GM21737 (cell line): Measurements from ENCODE around the gene KHDC1L.
"Not testable (repeated sequence)": the region's sequence is repeated elsewhere in the genome, so short reads cannot be mapped to it uniquely, and the experiment has no call there.

ENCODE experiments used
- ATAC-seq: cut with Tn5 transposase; IDR thresholded peaks from one replicate; pipeline ENCODE4 v1.9.1; 2021; ENCODE audit warnings: mild to moderate bottlenecking, moderate library complexity; ENCODE audit not compliant: unreplicated experiment

The KHDC1L gene

DNA sequence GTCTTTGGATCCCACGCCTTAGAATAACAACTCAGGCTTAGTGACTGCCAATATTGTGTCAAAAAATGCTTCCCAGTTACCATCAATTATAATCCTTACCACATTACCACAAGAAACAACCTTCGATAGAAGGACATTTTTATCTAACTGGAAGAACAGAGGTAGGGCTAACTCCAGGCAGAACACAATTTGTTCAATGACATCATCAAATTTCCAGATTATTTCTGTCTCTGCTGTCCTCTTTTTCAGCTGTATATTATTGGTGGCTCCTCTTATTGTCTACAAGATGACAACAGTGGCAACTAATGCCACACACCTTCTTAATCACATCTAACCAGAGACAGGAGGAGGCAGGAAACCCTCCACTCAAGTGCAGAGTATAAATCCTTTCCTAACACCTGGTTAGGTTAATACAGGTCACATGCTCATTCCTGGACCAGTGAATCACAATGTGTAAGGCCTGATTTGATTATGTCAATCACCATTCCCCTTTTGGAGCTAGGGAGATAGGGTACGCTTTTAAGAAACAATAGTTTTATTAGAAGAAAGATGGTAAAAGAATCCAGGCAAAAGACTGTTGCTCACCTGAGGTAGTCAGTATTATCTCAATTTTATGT lies 18.0 kb downstream of the KHDC1L start:
- no peak for ATAC-seq

DNA sequence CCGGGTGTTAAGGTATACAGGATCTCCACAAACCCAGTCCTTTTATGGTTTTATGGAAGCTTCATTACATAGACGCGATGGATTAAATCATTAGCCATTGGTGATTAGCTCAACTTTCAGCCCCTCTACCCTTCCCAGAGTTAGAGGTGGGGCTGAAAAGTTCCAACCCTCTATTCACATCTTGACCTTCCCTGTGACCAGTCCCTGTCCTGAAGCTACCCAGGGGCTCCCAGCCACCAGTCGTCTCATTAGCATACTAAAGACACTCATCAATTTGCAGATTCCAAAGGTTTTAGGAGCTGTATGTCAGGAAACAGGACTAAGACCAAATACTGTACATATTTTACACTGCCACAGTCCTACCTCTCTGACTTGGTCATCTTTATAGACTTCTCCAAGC lies 21.0 kb downstream of the KHDC1L start:
- no peak for ATAC-seq

DNA sequence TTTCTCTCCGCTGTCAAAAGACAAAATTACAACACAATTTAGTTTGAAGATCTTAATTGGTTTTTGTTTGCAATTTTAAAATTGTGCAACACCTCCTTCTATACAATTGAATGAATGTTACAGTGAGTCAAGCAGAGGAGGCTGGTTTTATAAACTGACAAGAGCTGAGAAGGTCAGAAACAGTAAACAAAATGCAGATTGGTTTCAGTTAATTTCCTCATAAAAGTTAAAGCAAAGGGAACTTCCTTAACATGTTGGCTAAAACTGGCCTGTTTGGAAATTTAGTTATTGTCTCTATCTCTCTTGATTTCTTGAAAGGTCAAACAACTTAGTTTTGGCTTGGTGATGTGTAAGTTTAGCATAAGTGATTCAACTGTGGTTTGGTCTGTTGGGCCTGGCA lies 22.2 kb downstream of the KHDC1L start:
- ATAC-seq, result no peak

DNA sequence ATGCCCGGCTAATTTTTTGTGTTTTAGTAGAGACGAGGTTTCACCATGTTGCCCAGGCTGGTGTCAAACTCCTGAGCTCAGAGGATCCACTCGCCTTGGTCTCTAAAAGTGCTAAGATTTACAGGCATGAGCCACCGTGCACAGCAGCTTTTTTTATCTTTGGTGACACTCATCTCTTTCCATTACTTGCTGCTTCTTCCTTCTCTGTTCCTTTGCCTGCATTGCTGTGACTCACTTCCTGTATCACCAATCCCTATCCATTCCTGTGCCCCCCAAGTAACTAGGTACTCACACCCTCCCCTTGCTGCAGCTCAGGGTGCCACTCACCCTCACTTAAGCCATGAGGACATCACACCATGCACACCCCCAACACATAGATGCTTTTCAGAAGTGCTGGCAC lies 24.6 kb downstream of the KHDC1L start:
- ATAC-seq, result no peak

DNA sequence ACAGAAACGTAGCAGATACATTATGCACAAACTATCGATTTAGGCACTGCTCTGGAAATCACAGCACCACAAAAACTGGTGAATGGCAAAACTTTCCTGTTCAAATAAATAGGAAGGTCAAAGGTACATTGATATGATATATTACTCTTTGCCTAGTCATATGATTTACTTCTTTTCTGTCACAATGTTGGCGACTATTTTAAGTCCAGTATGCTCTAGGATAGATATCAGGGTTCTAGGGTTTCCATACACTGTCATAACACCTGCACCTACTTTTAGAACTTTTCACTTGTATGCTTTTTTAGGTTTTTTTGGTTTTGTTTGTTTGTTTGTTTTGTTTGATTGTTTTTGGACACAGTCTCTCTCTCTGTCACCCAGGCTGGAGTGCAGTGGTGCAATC lies 25.0 kb downstream of the KHDC1L start:
- no peak for ATAC-seq

DNA sequence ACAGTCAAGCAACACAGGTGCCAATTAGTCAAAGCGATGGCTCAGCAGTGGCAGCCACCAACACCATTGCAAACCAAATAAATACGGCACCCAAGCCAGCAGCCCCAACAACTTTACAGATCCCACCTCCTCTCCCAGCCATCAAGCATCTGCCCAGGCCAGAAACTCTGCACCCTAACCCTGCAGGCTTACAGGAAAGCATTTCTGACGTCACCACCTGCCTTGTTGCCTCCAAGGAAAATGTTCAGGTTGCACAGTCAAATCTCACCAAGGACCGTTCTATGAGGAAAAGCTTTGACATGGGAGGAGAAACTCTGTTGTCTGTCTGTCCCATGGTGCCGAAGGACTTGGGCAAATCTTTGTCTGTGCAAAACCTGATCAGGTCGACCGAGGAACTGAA lies 30.6 kb downstream of the KHDC1L start:
- no peak for ATAC-seq

DNA sequence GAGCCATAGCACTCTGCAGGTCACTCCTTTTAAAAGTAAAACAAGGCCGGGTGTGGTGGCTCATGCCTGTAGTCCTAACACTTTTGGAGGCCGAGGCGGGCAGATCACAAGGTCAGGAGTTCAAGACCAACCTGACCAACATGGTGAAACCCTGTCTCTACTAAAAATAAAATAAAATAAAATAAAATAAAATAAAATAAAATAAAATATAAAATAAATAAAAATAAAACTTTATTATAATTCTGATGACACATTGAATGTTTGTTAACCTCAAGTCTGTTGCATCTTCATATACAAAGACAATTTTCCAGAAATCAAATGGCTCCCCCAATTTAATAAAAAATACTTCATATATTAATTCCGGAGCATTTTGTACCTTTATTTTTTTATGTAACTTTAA lies 32.0 kb downstream of the KHDC1L start:
- ATAC-seq, result not testable (repeated sequence)

DNA sequence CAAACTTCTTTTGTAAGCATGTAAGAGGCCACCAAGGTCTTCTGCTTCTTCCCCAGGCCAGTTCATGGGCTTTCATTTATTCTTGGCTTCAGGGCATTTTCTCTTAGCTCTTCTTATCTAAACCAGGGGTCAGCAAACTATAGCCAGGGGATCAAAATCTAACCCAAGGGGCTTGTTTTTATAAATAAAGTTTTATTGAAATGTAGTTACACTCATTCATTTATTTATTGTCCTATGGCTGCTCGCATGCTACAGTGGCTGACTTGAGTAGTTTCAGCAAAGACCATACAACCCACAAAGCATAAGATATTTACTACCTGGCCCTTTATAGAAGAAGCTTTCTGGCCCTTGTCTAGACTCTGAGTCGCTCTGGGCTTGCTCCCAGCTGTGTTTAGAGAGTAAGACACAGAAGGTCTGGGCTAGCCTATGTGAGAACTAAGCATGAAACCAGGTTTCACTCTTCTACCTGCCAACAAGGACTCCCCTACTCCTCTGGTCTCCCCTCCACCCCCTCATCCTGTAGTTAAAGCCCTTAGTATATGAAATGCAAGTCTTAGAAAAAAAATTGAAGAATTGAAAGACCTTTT lies 43.2 kb downstream of the KHDC1L start:
- no peak for ATAC-seq

DNA sequence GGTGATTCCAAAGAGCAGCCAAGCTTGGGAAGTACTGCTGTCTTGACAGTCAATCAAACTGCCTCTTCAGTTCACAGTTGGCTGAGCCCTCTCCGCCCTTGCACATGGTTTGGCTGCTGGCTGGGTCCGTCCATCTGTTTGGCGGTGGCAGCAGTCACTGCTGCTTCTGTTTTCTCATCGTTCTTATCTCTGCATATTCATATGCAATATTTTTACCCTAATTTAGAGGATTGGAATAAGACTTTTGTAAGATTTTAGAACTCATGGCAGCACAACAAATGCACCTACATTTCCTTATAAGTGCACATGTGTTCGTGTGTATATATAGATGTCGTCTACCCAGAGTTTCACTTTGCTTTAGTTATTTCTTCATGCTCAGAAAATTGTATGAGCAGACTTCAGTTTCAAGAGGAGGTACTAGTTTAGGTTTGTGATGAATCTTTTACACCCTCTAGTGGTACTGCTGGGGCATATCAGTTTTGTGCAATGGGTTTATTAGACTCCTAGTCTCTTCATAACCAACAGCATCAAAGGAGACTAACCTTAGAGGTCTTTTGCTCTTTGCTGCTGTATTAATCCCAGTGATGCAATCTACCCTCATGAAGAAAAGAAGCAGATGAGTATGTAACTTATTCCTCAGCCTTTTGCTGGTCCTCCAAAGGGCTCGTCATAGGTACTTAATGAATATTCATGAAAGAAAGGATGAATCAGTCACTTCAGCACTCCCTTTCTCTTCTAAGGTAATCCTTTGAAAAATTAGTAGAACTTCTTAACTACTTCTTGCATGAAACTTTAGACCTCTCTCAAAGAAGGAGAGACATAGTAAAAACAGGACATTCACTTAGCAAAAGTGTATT lies 44.3 kb downstream of the KHDC1L start:
- ATAC-seq, result peak; percentile 84

DNA sequence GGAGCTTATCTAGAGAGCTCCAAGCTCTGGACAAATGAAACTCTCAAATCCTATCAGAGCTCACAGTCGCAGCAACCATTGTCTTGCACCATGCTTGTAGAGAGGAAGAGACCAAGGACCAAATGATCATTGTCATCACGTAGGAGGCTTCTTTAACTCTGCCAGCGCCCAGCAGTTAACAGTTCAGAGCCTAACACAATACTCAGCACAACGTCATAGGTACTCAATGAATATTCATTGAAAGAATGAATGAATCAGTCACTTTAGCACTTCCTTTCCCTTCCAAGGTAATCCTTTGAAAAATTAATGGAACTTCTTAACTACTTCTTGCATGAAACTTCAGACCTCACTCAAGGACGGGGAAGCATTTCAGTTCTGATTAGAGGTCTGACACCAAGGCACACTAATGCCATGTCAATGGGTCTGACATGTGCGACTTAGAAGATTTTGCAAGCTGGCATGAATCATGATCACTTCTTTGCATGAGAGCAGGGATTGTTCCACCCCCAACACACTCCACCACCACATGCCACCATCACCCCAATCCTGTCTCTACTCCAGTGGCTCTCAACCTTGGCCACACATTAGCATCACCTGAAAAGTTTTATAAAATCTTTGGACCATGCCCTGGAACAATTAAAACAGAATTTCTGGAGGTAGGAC lies 45.1 kb downstream of the KHDC1L start:
- no peak for ATAC-seq

DNA sequence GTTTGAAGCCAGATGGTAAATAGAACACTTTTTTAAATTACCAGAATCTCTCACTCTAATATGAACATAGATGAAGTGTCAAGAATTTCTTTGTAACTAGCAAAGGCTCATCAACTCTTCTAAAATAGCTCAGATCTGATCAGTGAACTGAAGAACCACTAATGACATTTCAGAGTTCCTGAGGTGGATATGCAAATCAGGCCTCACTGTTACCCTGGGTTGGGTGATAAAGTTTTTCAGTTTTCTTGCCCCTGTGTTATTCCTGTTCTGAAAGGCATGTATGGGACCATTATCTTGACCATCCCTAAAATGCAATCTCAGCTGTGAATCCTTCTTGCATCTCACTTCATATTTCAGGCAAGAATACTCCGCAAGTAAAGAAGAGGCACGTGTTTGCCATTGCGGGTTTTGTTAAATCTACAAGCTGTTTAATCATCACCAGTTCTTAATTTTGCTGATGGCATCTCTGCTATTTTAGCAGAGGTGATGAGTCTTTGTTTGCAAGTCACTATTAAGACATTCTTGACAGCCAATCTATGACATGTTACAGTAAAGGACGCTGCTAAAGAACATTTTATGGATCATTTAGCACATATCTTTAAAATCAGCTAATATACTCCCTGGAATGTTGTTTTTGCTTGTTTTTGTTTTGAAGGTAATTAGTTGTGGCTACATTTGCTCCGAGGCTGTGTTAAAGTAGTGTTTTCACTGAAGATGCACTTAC lies 47.9 kb downstream of the KHDC1L start:
- ATAC-seq, result peak; percentile 52

DNA sequence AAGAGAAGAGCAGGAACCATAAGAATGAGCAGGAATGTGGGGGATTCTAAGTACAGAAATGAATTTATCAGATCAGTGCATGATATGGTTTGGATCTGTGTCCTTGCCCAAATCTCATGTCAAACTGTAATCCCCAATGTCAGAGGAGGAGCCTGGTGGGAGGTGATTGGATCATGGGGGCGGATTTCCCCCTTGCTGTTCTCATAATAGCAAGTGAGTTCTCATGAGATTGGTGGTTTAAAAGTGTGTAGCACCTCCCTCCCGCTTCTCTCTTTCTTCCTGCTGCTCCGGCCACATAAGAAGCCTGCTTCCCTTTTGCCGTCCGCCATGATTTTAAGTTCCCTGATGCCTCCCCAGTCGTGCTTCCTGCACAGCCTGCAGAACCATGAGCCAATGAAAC lies 49.2 kb downstream of the KHDC1L start:
- ATAC-seq, result no peak

DNA sequence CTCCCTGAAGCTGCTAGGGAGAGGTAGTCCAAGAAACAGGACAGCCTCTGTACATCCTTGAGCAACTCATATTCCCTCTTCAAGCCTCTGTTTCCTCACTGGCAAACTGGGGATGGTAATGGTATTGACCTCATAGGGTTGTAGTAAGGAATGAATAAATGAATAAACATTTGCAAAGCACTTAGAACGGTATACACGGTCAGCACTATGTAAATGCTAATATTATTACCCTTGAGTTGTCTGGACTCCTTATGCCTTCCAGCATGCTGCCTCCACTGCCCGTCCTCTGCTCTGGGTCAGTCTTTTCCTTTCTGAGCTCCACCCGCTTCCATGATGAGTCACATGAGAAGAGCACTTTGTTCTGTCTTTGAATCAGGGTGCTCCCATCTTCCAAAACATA lies 50.6 kb downstream of the KHDC1L start:
- no peak for ATAC-seq
